H54 (cell line): Measurements from ENCODE around the gene ATP6V0B.

Experiments
- DNase-seq: peaks from one replicate; pipeline ENCODE4 v3.0.0; 2011; ENCODE audit warnings: low spot score, mixed read lengths; ENCODE audit not compliant: insufficient read length
- FAIRE-seq: peaks from 3 replicates; lab custom pipeline; 2011; peaks lifted over from hg19 to GRCh38; lab: Jason Lieb, UNC
- POLR2A ChIP-seq: IDR thresholded peaks from 2 replicates; pipeline ENCODE4 v1.6.1; 2011; ENCODE audit warnings: low read depth, mild to moderate bottlenecking, low read length

Gene ATP6V0B

DNA sequence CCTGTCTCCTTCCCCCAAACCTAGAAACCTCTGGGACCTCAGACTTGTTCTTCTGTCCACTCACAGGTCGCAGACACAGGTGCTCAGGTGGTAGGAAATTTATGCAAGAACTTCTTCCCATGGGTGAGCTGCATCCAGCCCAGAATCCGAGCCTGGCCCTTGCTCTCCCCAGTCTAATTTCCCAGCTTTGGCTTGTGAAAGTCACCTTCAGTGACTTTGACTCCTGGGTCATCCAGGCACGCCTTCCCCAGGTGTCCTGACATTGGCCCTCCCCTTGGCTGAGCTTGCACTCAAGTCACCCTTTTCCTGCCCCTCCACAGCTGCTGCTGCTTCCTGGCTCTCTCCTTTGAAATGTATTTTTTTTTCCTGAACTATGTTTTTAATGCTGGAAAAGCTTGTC is 21.4 kb upstream of the ATP6V0B start:
- no peak for TF ChIP-seq POLR2A
- DNase-seq, result no peak
- FAIRE-seq, result no peak

DNA sequence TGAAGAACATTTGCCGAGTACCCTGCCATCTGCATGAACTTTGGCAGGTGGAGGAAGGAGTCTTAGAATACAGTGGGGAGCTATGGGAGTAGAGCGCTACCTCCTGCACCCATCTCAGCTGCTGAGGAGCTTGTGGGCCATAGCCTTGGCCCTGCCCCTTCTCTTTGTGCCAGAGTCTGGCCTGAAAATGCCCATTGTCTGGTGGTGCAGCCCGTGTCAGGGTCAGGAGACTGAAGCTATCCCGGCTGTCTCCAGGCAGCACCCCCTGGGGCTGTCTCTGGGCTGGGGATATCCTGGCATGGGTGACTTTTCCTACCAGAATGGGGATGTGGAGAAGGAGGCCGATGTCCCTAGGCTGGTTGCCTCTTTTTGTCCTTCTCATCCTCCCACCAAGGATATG is 20.7 kb upstream of the ATP6V0B start:
- TF ChIP-seq POLR2A, result no peak
- FAIRE-seq, result no peak
- DNase-seq, result no peak

DNA sequence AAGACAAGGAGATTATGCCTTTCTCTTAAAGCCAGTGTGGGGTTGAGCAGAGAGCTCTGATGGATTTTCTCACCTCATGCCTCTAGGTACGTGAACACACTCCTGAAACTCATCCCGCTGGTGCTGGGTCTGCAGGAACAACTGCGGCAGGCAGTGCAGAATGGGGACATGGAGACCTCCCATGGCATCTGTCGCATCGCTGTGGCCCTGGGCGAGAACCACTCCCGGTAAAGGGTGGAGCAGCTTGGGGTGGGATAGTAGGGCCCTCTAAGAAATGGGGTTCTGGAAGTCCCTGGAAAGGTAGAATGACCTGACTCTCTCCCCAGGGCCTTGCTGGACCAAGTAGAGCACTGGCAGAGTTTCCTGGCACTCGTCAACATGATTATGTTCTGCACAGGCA is 18.5 kb upstream of the ATP6V0B start:
- FAIRE-seq (no peak), DNase-seq (no peak)
- TF ChIP-seq POLR2A, result no peak

DNA sequence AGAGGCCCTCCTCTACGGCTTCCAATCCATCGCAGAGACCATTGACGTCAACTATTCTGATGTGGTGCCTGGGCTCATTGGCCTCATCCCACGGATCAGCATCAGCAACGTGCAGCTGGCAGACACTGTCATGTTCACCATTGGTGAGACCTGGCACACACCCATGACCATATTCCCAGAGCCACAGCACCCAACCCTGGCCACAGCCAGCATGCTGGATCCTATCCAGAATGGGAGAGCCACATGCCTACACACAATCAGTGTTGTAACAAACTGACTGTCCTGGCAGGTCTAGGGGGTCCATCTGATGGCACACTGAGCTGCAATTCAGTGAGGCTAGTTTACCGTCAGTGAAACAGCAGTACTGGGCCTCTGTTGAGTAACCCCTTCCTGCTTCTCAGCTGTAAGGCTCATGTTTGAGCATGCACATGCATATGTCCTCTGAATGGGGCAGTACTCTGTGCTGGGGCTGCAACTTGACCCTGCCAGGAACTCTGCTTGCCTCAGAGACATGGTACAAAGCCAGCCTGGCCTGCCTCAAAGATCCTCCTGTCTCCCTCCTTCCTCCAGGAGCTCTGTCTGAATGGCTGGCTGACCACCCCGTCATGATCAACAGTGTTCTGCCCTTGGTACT is 17.2 kb upstream of the ATP6V0B start:
- no peak for FAIRE-seq
- no peak for TF ChIP-seq POLR2A
- no peak for DNase-seq

DNA sequence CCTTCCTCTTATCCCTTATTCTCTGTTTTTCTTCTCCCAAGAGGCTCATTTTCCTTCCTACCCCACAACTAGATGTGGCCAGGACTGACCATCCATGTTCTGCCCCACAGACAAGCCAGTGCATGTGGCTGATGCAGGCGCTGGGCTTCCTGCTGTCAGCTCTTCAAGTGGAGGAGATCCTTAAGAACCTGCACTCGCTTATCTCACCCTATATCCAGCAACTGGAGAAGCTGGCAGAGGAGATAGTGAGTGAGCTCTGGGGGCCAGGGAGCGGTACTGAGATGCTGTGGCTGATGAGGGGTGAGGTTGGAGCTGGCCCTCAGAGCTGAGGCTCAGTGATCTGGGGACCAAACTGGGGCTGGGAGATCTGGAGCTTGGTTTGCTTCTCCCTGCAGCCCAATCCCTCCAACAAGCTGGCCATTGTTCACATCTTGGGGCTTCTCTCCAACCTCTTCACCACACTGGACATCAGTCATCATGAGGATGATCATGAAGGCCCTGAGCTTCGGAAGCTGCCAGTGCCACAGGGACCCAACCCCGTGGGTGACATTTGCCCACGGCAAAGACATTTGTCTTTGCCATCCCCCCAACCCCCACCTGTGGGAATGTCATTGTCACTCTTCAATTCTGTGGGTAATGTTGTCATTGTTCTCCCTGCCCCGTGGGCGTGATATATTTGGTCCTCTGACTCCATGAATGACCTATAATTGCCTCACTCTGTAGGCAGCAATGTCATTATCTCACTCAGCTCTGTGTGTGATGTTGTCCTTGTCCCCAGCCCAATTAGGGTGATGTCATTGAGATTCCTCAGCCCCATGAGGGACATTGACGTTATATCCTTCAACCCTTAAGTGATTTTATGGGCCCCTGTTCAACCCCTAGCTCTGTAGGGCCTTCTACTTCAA is 16.2 kb upstream of the ATP6V0B start:
- DNase-seq (no peak), FAIRE-seq (no peak)
- no peak for TF ChIP-seq POLR2A

DNA sequence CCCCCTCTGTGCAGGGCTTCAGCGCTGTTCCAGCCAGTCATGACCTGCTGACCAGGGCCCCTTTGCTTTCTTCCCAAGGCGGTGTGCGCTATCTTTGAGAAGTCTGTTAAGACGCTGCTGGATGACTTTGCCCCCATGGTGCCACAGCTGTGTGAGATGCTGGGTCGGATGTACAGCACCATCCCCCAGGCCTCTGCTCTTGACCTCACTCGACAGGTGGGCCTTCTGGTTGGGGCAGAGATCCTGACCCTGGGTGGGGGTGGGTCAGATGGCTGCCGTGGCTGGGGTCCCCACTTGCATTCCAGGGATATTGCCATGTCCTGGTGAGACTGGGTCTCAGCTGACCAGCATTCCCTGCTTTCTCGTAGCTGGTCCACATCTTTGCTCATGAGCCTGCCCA is 14.0 kb upstream of the ATP6V0B start:
- DNase-seq (no peak), FAIRE-seq (no peak)
- no peak for TF ChIP-seq POLR2A

DNA sequence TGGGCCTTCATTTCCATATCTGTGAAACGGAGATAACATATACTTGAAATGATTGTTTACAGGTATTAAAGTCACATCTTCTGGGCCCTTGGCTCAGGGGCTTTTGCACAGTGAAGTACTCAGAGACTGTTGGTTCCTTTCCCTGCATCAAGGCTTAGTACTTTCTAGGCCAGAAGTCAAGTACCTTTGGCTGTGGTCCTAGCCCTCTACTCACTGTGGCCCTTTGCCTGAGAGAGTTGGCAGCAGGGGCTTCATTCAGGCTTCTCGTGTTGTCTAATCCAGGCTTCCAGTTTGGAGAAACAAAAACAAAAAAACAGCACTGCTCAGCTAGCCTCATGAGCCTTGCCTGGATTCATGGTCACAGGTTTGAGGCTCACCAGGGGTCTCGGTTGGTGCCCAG is 13.1 kb upstream of the ATP6V0B start:
- FAIRE-seq (no peak), DNase-seq (no peak)
- TF ChIP-seq POLR2A, result no peak

DNA sequence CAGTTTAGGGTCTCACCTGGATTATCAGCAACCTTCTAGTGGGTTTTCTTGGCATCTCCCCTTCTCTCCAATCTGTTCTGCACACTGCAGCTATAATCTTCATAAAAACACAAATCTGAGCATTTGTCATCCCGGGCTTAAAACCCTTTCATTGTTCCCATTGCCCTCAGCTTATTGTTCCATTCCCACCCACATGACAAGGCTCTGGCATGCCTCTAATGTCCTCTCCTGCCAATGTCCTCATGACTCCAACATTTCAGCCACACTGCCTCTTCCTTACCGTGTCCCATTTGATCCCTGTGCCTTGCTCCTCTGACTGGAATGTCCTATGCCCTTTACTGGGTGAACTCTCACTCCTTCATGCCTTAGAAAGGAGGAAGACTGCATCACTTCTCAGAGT is 12.4 kb upstream of the ATP6V0B start:
- TF ChIP-seq POLR2A, result no peak
- DNase-seq (no peak), FAIRE-seq (no peak)

DNA sequence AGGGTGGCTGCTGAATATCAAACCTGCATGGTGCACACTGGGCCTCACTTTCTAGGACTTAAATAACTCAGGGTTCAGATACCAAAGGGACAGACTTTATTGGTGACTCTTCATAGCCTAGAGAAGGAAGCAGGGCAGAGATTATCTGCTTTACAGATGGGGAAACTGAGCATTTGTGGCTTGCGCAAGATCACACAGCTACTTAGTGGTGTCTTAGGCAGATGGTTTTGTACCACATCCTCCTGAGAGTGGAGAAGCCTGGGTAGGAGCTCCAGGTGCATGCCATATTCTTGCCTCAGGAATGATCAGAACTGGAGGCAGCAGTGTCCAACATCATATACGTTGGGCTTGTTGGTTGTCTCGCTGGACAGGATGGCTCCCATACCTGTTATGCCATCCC is 11.8 kb upstream of the ATP6V0B start:
- TF ChIP-seq POLR2A, result no peak
- DNase-seq, result no peak
- no peak for FAIRE-seq

DNA sequence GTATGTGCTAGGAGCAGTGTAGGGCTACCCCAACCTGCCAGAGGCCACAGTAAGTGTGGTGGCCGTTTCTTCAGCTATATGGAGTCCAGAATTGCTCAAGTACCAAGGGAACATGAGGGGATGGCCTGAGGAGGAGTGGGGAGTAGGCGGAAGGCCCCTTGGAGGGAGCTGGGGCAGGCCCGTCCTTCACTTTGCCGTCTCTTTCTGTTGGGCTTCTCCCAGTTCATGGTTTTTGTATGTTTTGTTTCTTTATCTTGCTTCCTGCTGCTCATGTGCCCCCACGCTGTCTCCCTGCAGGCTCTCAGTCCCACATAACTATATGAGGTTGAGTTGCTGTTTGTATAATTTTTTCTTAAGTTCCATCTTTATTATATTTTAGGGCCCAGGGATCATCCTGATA is 10.9 kb upstream of the ATP6V0B start:
- TF ChIP-seq POLR2A, result no peak
- FAIRE-seq (no peak), DNase-seq (no peak)

DNA sequence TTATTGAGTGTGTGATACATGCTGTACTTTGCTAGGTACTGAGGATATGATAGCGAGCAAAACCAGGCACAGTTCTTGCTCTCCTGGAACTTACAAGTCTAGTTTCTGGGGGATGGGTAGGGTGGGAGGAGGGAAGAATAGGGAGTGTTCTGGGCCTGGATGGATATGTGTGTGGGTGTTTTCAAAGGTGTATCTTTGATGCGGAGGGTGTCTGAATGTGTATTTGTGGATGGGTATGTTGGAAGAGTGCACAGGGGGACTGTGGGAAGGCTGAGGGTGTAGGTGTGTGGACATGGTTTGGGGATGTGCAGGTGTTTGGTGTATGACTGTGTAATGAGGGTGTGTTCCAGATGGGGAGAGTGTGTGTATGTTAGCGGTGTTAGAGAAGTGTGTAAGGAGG is 9.4 kb upstream of the ATP6V0B start:
- DNase-seq (no peak), FAIRE-seq (no peak)

DNA sequence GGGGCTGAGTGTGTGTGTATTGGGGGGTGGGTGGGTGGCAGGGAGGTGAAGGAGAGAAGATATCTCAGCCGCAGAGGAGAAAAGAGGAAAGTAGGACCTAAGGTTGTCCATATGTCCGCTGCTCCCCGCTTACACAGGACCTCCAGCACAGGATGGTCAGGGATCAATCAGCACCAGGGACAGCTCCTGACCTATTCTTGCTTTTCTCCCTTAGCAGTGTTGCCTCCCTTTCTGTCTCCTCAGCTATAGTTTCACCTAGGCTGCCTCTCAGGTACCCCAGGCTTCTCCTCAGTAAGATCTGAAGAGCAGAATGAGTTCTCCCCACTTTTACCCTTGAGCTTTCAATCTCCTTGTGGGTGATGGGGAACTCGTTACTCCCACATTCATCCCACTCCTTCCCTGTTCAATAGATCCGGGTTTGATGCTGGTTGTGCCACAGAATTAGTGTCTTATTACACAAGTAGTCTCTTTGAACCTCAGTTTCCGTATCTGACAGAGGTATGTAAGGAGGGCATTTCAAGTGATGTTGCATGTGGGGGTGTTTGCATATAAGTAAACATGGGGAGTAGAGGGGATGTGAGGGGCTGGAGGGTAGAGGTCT is 6.3 kb upstream of the ATP6V0B start:
- no peak for DNase-seq
- TF ChIP-seq POLR2A, result no peak
- FAIRE-seq, result no peak

More for the DNA sequence above, 9.4 kb upstream of the ATP6V0B start:
- no peak for TF ChIP-seq POLR2A

DNA sequence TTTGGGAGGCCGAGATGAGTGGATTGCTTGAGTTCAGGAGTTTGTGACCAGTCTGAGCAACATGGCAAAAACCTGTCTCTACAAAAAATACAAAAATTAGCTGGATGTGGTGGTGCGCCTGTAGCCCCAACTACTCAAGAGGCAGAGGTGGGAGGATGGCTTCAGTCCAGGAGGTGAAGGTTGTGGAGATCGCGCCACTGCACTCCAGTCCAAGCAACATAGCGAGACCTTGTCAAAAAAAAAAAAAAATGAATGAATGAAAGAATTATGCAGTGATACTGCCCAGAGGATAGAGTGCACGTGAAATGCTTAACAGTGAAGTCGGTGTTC is 5.4 kb upstream of the ATP6V0B start:
- no peak for FAIRE-seq

DNA sequence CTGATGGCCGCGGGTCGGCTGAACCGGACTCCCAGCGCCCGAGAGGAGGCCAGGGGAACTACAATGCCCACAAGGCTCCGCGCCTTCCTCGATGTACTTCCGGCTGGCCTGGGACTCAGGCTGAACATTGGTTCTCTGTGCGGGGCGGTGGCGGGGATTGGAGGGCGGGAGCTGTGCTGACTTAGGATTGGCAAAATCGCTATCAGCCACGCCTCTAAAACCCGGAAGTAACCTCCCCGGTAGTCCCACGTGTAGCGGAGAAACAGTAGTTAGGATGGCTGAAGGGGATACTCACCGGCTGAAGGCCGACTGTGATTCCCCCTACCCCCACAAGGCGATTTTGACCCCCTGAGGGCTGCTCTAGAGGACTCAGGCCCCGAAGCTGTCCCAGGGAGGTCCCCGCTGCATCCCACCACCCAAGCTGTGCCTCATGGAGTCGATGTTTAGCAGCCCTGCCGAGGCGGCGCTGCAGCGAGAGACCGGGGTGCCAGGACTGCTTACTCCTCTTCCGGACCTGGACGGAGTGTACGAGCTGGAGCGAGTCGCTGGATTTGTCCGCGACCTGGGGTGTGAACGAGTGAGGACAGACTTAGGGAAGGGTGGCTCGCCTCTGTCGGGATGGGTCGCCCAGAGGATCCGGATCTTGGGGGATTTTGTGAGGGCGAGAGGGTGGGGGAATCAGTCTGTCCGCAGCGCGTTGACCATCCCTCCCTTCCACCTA is 4.9 kb upstream of the ATP6V0B start, which contains the start of gene DPH2:
Gene DPH2, plus strand, starts transcription at position 265 of the 721 bp plus-strand sequence. Its CDS starts 166 bp downstream, at position 431.
- peak; percentile 99 for DNase-seq
- peak; percentile 66 for FAIRE-seq
- no peak for TF ChIP-seq POLR2A

More for the DNA sequence above, 5.4 kb upstream of the ATP6V0B start:
- no peak for TF ChIP-seq POLR2A
- DNase-seq, result no peak
